Measurements from ENCODE around the gene PPP1R9A.

The PPP1R9A gene

GRCh38 chr7:95205665-95206225 lies 298.4 kb downstream of the PPP1R9A start:
- H3K9me3 ChIP-seq (ENCODE audit: control insufficient read depth in 5 of 5, low read length in 5 of 5) = no peaks in the 10 kb centered on the region
- H3K4me1 ChIP-seq (ENCODE audit: control insufficient read depth in 5 of 5, insufficient read depth in 5 of 5, low read length in 5 of 5) = peaks cover 0 to 9% (median 5%) of the 10 kb centered on the region in 5 donors
- H3K27me3 ChIP-seq (ENCODE audit: control insufficient read depth in 5 of 5, insufficient read depth in 4 of 5, low read length in 5 of 5) = no peaks in the 10 kb centered on the region
- no peaks in the 10 kb centered on the region for H3K36me3 ChIP-seq (ENCODE audit: control insufficient read depth in 5 of 5, insufficient read depth in 5 of 5, low read length in 5 of 5)
- no peak overlapping the region for H3K9ac ChIP-seq (ENCODE audit: low read length in 5 of 5)
- H3K4me3 ChIP-seq (ENCODE audit: low read depth in 1 of 5, low read length in 5 of 5) = no peak overlapping the region
- H3K27ac ChIP-seq (ENCODE audit: low read depth, low read length) = no peak overlapping the region

GRCh38 chr7:95209276-95209675 lies 301.9 kb downstream of the PPP1R9A start:
- no peaks in the 10 kb centered on the region for H3K36me3 ChIP-seq (ENCODE audit: control insufficient read depth in 5 of 5, insufficient read depth in 5 of 5, low read length in 5 of 5)
- no peaks in the 10 kb centered on the region for H3K27me3 ChIP-seq (ENCODE audit: control insufficient read depth in 5 of 5, insufficient read depth in 4 of 5, low read length in 5 of 5)
- no peak overlapping the region for H3K27ac ChIP-seq (ENCODE audit: low read depth, low read length)
- H3K4me1 ChIP-seq (ENCODE audit: control insufficient read depth in 5 of 5, insufficient read depth in 5 of 5, low read length in 5 of 5) = peaks cover 0 to 18% (median 5%) of the 10 kb centered on the region in 5 donors
- H3K9me3 ChIP-seq (ENCODE audit: control insufficient read depth in 5 of 5, low read length in 5 of 5) = no peaks in the 10 kb centered on the region
- no peak overlapping the region for H3K9ac ChIP-seq (ENCODE audit: low read length in 5 of 5)
- H3K4me3 ChIP-seq (ENCODE audit: low read depth in 1 of 5, low read length in 5 of 5) = no peak overlapping the region

GRCh38 chr7:95209788-95210187 lies 302.4 kb downstream of the PPP1R9A start:
- no peak overlapping the region for H3K27ac ChIP-seq (ENCODE audit: low read depth, low read length)
- no peaks in the 10 kb centered on the region for H3K27me3 ChIP-seq (ENCODE audit: control insufficient read depth in 5 of 5, insufficient read depth in 4 of 5, low read length in 5 of 5)
- no peak overlapping the region for H3K4me3 ChIP-seq (ENCODE audit: low read depth in 1 of 5, low read length in 5 of 5)
- no peaks in the 10 kb centered on the region for H3K9me3 ChIP-seq (ENCODE audit: control insufficient read depth in 5 of 5, low read length in 5 of 5)
- H3K4me1 ChIP-seq (ENCODE audit: control insufficient read depth in 5 of 5, insufficient read depth in 5 of 5, low read length in 5 of 5) = peaks cover 0 to 18% (median 5%) of the 10 kb centered on the region in 5 donors
- H3K36me3 ChIP-seq (ENCODE audit: control insufficient read depth in 5 of 5, insufficient read depth in 5 of 5, low read length in 5 of 5) = no peaks in the 10 kb centered on the region
- no peak overlapping the region for H3K9ac ChIP-seq (ENCODE audit: low read length in 5 of 5)

- Histone ChIP-seq H3K4me3 (ENCODE audit: low read depth in 1 of 5, low read length in 5 of 5) (no peak overlapping the region), H3K9me3 (ENCODE audit: control insufficient read depth in 5 of 5, low read length in 5 of 5) (no peaks in the 10 kb centered on the region), H3K27ac (ENCODE audit: low read depth, low read length) (no peak overlapping the region), H3K27me3 (ENCODE audit: control insufficient read depth in 5 of 5, insufficient read depth in 4 of 5, low read length in 5 of 5) (no peaks in the 10 kb centered on the region), H3K9ac (ENCODE audit: low read length in 5 of 5) (no peak overlapping the region), H3K36me3 (ENCODE audit: control insufficient read depth in 5 of 5, insufficient read depth in 5 of 5, low read length in 5 of 5) (no peaks in the 10 kb centered on the region), H3K4me1 (ENCODE audit: control insufficient read depth in 5 of 5, insufficient read depth in 5 of 5, low read length in 5 of 5) (peaks cover 0 to 10% (median 0%) of the 10 kb centered on the region in 5 donors)
Observed at GRCh38 chr7:95213148-95213547, 305.8 kb downstream of the PPP1R9A start.

- Histone ChIP-seq H3K27ac (ENCODE audit: low read depth, low read length) (no peak overlapping the region), H3K4me1 (ENCODE audit: control insufficient read depth in 5 of 5, insufficient read depth in 5 of 5, low read length in 5 of 5) (peaks cover 0 to 10% (median 0%) of the 10 kb centered on the region in 5 donors), H3K36me3 (ENCODE audit: control insufficient read depth in 5 of 5, insufficient read depth in 5 of 5, low read length in 5 of 5) (no peaks in the 10 kb centered on the region), H3K4me3 (ENCODE audit: low read depth in 1 of 5, low read length in 5 of 5) (peak overlapping the region in 1 of 5 donors; percentile 37), H3K27me3 (ENCODE audit: control insufficient read depth in 5 of 5, insufficient read depth in 4 of 5, low read length in 5 of 5) (no peaks in the 10 kb centered on the region), H3K9me3 (ENCODE audit: control insufficient read depth in 5 of 5, low read length in 5 of 5) (no peaks in the 10 kb centered on the region), H3K9ac (ENCODE audit: low read length in 5 of 5) (no peak overlapping the region)
Observed at GRCh38 chr7:95213809-95214492, 306.6 kb downstream of the PPP1R9A start.

- Histone ChIP-seq H3K36me3 (ENCODE audit: control insufficient read depth in 5 of 5, insufficient read depth in 5 of 5, low read length in 5 of 5) (no peaks in the 10 kb centered on the region), H3K4me1 (ENCODE audit: control insufficient read depth in 5 of 5, insufficient read depth in 5 of 5, low read length in 5 of 5) (no peaks in the 10 kb centered on the region), H3K4me3 (ENCODE audit: low read depth in 1 of 5, low read length in 5 of 5) (no peak overlapping the region), H3K9ac (ENCODE audit: low read length in 5 of 5) (no peak overlapping the region), H3K9me3 (ENCODE audit: control insufficient read depth in 5 of 5, low read length in 5 of 5) (no peaks in the 10 kb centered on the region), H3K27me3 (ENCODE audit: control insufficient read depth in 5 of 5, insufficient read depth in 4 of 5, low read length in 5 of 5) (no peaks in the 10 kb centered on the region), H3K27ac (ENCODE audit: low read depth, low read length) (no peak overlapping the region)
Observed at GRCh38 chr7:95219721-95220120, 312.3 kb downstream of the PPP1R9A start.

- no peak overlapping the region for H3K9ac ChIP-seq (ENCODE audit: low read length in 5 of 5)
- H3K27ac ChIP-seq (ENCODE audit: low read depth, low read length) = no peak overlapping the region
Observed at GRCh38 chr7:95220328-95220727, 312.9 kb downstream of the PPP1R9A start.

GRCh38 chr7:95225301-95225700 lies 317.9 kb downstream of the PPP1R9A start:
- Histone ChIP-seq H3K27ac (ENCODE audit: low read depth, low read length) (no peak overlapping the region), H3K9ac (ENCODE audit: low read length in 5 of 5) (no peak overlapping the region), H3K9me3 (ENCODE audit: control insufficient read depth in 5 of 5, low read length in 5 of 5) (peaks cover 0 to 5% (median 0%) of the 10 kb centered on the region in 5 donors), H3K36me3 (ENCODE audit: control insufficient read depth in 5 of 5, insufficient read depth in 5 of 5, low read length in 5 of 5) (no peaks in the 10 kb centered on the region), H3K4me3 (ENCODE audit: low read depth in 1 of 5, low read length in 5 of 5) (no peak overlapping the region), H3K27me3 (ENCODE audit: control insufficient read depth in 5 of 5, insufficient read depth in 4 of 5, low read length in 5 of 5) (no peaks in the 10 kb centered on the region), H3K4me1 (ENCODE audit: control insufficient read depth in 5 of 5, insufficient read depth in 5 of 5, low read length in 5 of 5) (no peaks in the 10 kb centered on the region)

More at GRCh38 chr7:95220328-95220727, 312.9 kb downstream of the PPP1R9A start:
- Histone ChIP-seq H3K27me3 (ENCODE audit: control insufficient read depth in 5 of 5, insufficient read depth in 4 of 5, low read length in 5 of 5) (no peaks in the 10 kb centered on the region), H3K4me1 (ENCODE audit: control insufficient read depth in 5 of 5, insufficient read depth in 5 of 5, low read length in 5 of 5) (no peaks in the 10 kb centered on the region), H3K4me3 (ENCODE audit: low read depth in 1 of 5, low read length in 5 of 5) (no peak overlapping the region), H3K9me3 (ENCODE audit: control insufficient read depth in 5 of 5, low read length in 5 of 5) (no peaks in the 10 kb centered on the region), H3K36me3 (ENCODE audit: control insufficient read depth in 5 of 5, insufficient read depth in 5 of 5, low read length in 5 of 5) (no peaks in the 10 kb centered on the region)

- H3K9ac ChIP-seq (ENCODE audit: low read length in 5 of 5) = no peak overlapping the region
- H3K9me3 ChIP-seq (ENCODE audit: control insufficient read depth in 5 of 5, low read length in 5 of 5) = peaks cover 0 to 5% (median 0%) of the 10 kb centered on the region in 5 donors
- no peak overlapping the region for H3K27ac ChIP-seq (ENCODE audit: low read depth, low read length)
- H3K27me3 ChIP-seq (ENCODE audit: control insufficient read depth in 5 of 5, insufficient read depth in 4 of 5, low read length in 5 of 5) = no peaks in the 10 kb centered on the region
- H3K4me1 ChIP-seq (ENCODE audit: control insufficient read depth in 5 of 5, insufficient read depth in 5 of 5, low read length in 5 of 5) = no peaks in the 10 kb centered on the region
- H3K4me3 ChIP-seq (ENCODE audit: low read depth in 1 of 5, low read length in 5 of 5) = no peak overlapping the region
- H3K36me3 ChIP-seq (ENCODE audit: control insufficient read depth in 5 of 5, insufficient read depth in 5 of 5, low read length in 5 of 5) = no peaks in the 10 kb centered on the region
Observed at GRCh38 chr7:95229301-95229700, 321.9 kb downstream of the PPP1R9A start.

- H3K36me3 ChIP-seq (ENCODE audit: control insufficient read depth in 5 of 5, insufficient read depth in 5 of 5, low read length in 5 of 5) = no peaks in the 10 kb centered on the region
- peaks cover 0 to 5% (median 0%) of the 10 kb centered on the region in 5 donors for H3K4me1 ChIP-seq (ENCODE audit: control insufficient read depth in 5 of 5, insufficient read depth in 5 of 5, low read length in 5 of 5)
- peaks cover 0 to 4% (median 0%) of the 10 kb centered on the region in 5 donors for H3K9me3 ChIP-seq (ENCODE audit: control insufficient read depth in 5 of 5, low read length in 5 of 5)
- no peaks in the 10 kb centered on the region for H3K27me3 ChIP-seq (ENCODE audit: control insufficient read depth in 5 of 5, insufficient read depth in 4 of 5, low read length in 5 of 5)
- H3K27ac ChIP-seq (ENCODE audit: low read depth, low read length) = no peak overlapping the region
- no peak overlapping the region for H3K4me3 ChIP-seq (ENCODE audit: low read depth in 1 of 5, low read length in 5 of 5)
- H3K9ac ChIP-seq (ENCODE audit: low read length in 5 of 5) = no peak overlapping the region
Observed at GRCh38 chr7:95238252-95238943, 331.0 kb downstream of the PPP1R9A start.

Measured in subcutaneous abdominal adipose tissue (tissue), 5 donors.